ENCODE measurements around the gene XIRP2.

GRCh38 chr2:166844111-166844510 is 44.2 kb upstream of the XIRP2 start:
- TF ChIP-seq CTCF (conservative IDR thresholded peaks at IDR 0.05; ENCODE audit: low read depth, low read length) (no peak), POLR2A (IDR thresholded peaks at IDR 0.05; ENCODE audit: low read depth, low read length) (no peak), RAD21 (IDR thresholded peaks at IDR 0.05; ENCODE audit: low read length) (no peak), USF2 (IDR thresholded peaks at IDR 0.05; ENCODE audit: low read depth, low read length) (no peak), MAZ (IDR thresholded peaks at IDR 0.05; ENCODE audit: borderline replicate concordance, low read depth, low read length) (no peak), SMC3 (IDR thresholded peaks at IDR 0.05; ENCODE audit: low read depth, low read length) (no peak), RCOR1 (IDR thresholded peaks at IDR 0.05; ENCODE audit: insufficient replicate concordance, low read length) (no peak), CEBPB (IDR thresholded peaks at IDR 0.05; ENCODE audit: low read depth, low read length) (no peak), BHLHE40 (IDR thresholded peaks at IDR 0.05; ENCODE audit: low read depth, low read length) (no peak), MAFK (IDR thresholded peaks at IDR 0.05; ENCODE audit: low read depth, low read length) (no peak), NFE2L2 (IDR thresholded peaks at IDR 0.05; ENCODE audit: low read depth, low read length) (no peak), MXI1 (IDR thresholded peaks at IDR 0.05; ENCODE audit: borderline replicate concordance, low read depth, low read length) (no peak)
